HepG2 (cell line): ENCODE measurements around the gene ILRUN. TPM values are rescaled to one million over a fixed set of nuclear protein-coding genes. Genes with fewer than 3 reads are reported as not detected.

Experiments
- AKNA ChIP-seq: sonication (generic); formaldehyde crosslinking; IDR thresholded peaks from 2 replicates; pipeline ENCODE4 v1.4.0; 2020; ENCODE audit warnings: missing genetic modification reagents, borderline replicate concordance
- ARNT ChIP-seq: fragments of 450-650 bp; IDR thresholded peaks from 2 replicates; pipeline ENCODE4 v1.6.1; 2017
- CEBPB ChIP-seq: IDR thresholded peaks from 2 replicates; pipeline ENCODE4 v1.6.1; 2011; ENCODE audit warnings: low read depth, low read length, improper control_type of control experiment, borderline replicate concordance
- FOXC1 ChIP-seq: sonication (generic); formaldehyde crosslinking; IDR thresholded peaks from 2 replicates; pipeline ENCODE4 v1.8.0; 2022; ENCODE audit warnings: mild to moderate bottlenecking, missing genetic modification reagents, borderline replicate concordance
- HIVEP1 ChIP-seq: sonication (generic); formaldehyde crosslinking; IDR thresholded peaks from 2 replicates; pipeline ENCODE4 v1.4.0; 2020; ENCODE audit warnings: mild to moderate bottlenecking, missing genetic modification reagents
- IRF2 ChIP-seq: IDR thresholded peaks from 2 replicates; pipeline ENCODE4 v1.6.1; 2018; ENCODE audit warnings: missing genetic modification reagents, missing compliant biosample characterization
- MED1 ChIP-seq: sonication (generic); formaldehyde crosslinking; IDR thresholded peaks from 2 replicates; pipeline ENCODE4 v1.4.0; 2020; ENCODE audit warnings: missing genetic modification reagents
- MTA1 ChIP-seq: sonication (generic); formaldehyde crosslinking; IDR thresholded peaks from 2 replicates; pipeline ENCODE4 v1.4.0; 2020; ENCODE audit warnings: missing genetic modification reagents, mild to moderate bottlenecking, borderline replicate concordance
- RBM39 ChIP-seq: fragments of 200-400 bp; formaldehyde crosslinking; IDR thresholded peaks from one replicate; pipeline ENCODE4 v1.6.1; 2018; ENCODE audit warnings: antibody characterized with exemption, mild to moderate bottlenecking, low read depth, low read length; ENCODE audit not compliant: poor library complexity, severe bottlenecking
- RFX1 ChIP-seq: fragments of 450-650 bp; IDR thresholded peaks from 2 replicates; pipeline ENCODE4 v1.6.1; 2017
- RFX5 ChIP-seq: IDR thresholded peaks from 2 replicates; pipeline ENCODE4 v1.6.1; 2011; ENCODE audit warnings: low read depth, low read length, improper control_type of control experiment
- SMAD9 ChIP-seq: sonication (generic); formaldehyde crosslinking; IDR thresholded peaks from 2 replicates; pipeline ENCODE4 v1.5.1; 2020; ENCODE audit warnings: mild to moderate bottlenecking, missing genetic modification reagents
- SRF ChIP-seq: IDR thresholded peaks from 2 replicates; pipeline ENCODE4 v1.6.1; 2011; ENCODE audit warnings: mild to moderate bottlenecking, low read depth, low read length, moderate library complexity
- THRA ChIP-seq: sonication (generic); formaldehyde crosslinking; IDR thresholded peaks from 2 replicates; pipeline ENCODE4 v1.4.0; 2020; ENCODE audit warnings: missing genetic modification reagents, borderline replicate concordance
- ZBTB38 ChIP-seq: sonication (generic); formaldehyde crosslinking; IDR thresholded peaks from 2 replicates; pipeline ENCODE4 v1.5.1; 2020; ENCODE audit warnings: mild to moderate bottlenecking, missing genetic modification reagents
- ZNF138 ChIP-seq: sonication (generic); formaldehyde crosslinking; IDR thresholded peaks from 2 replicates; pipeline ENCODE4 v1.5.0; 2020; ENCODE audit warnings: mild to moderate bottlenecking, low read depth, missing genetic modification reagents
- ZNF276 ChIP-seq: sonication (generic); formaldehyde crosslinking; IDR thresholded peaks from 2 replicates; pipeline ENCODE4 v1.4.0; 2020; ENCODE audit warnings: mild to moderate bottlenecking, low read depth, missing genetic modification reagents
- ZNF326 ChIP-seq: sonication (generic); formaldehyde crosslinking; IDR thresholded peaks from 2 replicates; pipeline ENCODE4 v1.4.0; 2020; ENCODE audit warnings: missing genetic modification reagents, borderline replicate concordance
- ZNF335 ChIP-seq: sonication (generic); formaldehyde crosslinking; IDR thresholded peaks from 2 replicates; pipeline ENCODE4 v1.4.0; 2020; ENCODE audit warnings: missing genetic modification reagents
- ZSCAN22 ChIP-seq: sonication (generic); formaldehyde crosslinking; IDR thresholded peaks from 2 replicates; pipeline ENCODE4 v1.4.0; 2020; ENCODE audit warnings: mild to moderate bottlenecking, missing genetic modification reagents
- ZSCAN25 ChIP-seq: sonication (generic); formaldehyde crosslinking; IDR thresholded peaks from 2 replicates; pipeline ENCODE4 v1.8.0; 2022; ENCODE audit warnings: mild to moderate bottlenecking, missing genetic modification reagents
- polyA plus RNA-seq, 8 experiments: library from polyadenylated mRNA; depleted of rRNA in 3 of 8; stranded (reverse) in 7 of 8; unstranded in 1 of 8; fragments of >200 nt; fragmentation: Illumina TruSeq in 4 of 8; extraction: Trizol in 4 of 8; gene quantifications; 2 replicates each; pipeline versions ENCODE4 v1.2.1 to v1.2.3, GENCODE V29; 2011 to 2016; ENCODE audit warnings: low read depth in 4 of 8, missing spikeins in 1 of 8, mixed read lengths in 1 of 8; ENCODE audit not compliant: insufficient read depth in 1 of 8
- total RNA-seq, 5 experiments: library from RNA; depleted of rRNA; stranded (reverse); fragments of >200 nt; fragmentation: Illumina TruSeq; extraction: Trizol; gene quantifications; 2 replicates each; pipeline ENCODE4 v1.2.3, GENCODE V29; 2016; ENCODE audit warnings: low read depth in 1 of 5

ILRUN gene
- total and polyA plus RNA-seq, 2 of the 13 experiments (the other 11 are each of a cell fraction or from before 2014, with no cell fraction given): 45.5 to 66.6 TPM

- TF ChIP-seq RBM39 (no peak), THRA (CRISPR knock-in tag) (0 out of 2 replicates have a peak, but pooled peaks have one; percentile 29), ZBTB38 (no peak), MTA1 (CRISPR knock-in tag) (no peak), ZNF326 (CRISPR knock-in tag) (no peak), FOXC1 (no peak), IRF2 (CRISPR knock-in tag) (no peak; the same call in 1 of the 2 replicates), MED1 (CRISPR knock-in tag) (peak; percentile 51), ZNF138 (CRISPR knock-in tag) (no peak), RFX1 (no peak), CEBPB (peak; percentile 89), SMAD9 (CRISPR knock-in tag) (no peak), ZSCAN22 (CRISPR knock-in tag) (no peak), ZNF335 (CRISPR knock-in tag) (peak; percentile 56; the same call in 1 of the 2 replicates), ARNT (no peak), RFX5 (no peak), SRF (no peak), ZSCAN25 (CRISPR knock-in tag) (no peak), HIVEP1 (CRISPR knock-in tag) (no peak), ZNF276 (CRISPR knock-in tag) (no peak), AKNA (CRISPR knock-in tag) (no peak)
Measured at GRCh38 chr6:34667481-34668238, 28.9 kb downstream of the ILRUN start (continued).
